OCI-LY3 (cell line): ENCODE measurements around the gene HIPK1.

Experiments
- EZH2phosphoT487 ChIP-seq: fragments of 200-600 bp; shearing (Covaris generic); IDR thresholded peaks from 2 replicates; pipeline ENCODE4 v1.6.1; 2018; ENCODE audit warnings: antibody characterized with exemption, mixed run types, low read depth
- TF ChIP-seq, protein P1 (sequence below): fragments of 200-600, 300-600 bp; sonication (generic); IDR thresholded peaks from 2 replicates; pipeline ENCODE4 v1.5.1; 2014; ENCODE audit warnings: antibody characterized with exemption, low read length, low read depth

DNA sequence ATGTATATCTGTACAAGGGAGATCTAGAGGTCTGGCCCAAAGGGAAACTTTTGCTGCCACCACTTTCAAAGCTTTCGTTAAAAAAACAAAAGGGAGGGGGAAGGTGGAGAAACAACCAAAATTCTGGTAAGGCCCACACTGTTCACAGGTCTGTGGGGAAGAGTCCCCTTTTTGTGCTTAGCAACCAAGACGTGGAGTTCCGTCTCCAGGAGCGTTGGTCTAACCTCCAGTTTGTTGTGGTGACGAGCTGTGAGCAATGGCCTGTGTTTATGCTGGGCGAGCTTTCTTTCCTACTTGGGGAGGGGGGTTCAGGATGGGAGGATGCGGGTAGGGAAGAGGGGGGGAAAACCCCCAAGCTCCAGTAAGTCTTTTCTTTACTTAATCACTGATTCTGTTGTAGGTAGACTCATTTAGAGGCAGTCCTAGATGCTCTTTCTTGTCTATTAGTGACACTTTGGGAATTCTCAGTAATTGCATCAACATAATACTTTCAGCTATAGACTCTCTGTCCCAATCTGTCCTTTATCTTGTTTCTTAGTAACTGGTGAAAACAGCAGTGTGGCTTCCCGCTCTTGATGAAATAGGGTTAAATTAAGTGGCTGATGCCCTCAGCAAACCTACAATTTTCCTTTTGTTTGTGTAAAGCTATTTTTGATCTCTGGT is 1.5 kb downstream of the HIPK1 start:
- TF ChIP-seq, protein P1, sequence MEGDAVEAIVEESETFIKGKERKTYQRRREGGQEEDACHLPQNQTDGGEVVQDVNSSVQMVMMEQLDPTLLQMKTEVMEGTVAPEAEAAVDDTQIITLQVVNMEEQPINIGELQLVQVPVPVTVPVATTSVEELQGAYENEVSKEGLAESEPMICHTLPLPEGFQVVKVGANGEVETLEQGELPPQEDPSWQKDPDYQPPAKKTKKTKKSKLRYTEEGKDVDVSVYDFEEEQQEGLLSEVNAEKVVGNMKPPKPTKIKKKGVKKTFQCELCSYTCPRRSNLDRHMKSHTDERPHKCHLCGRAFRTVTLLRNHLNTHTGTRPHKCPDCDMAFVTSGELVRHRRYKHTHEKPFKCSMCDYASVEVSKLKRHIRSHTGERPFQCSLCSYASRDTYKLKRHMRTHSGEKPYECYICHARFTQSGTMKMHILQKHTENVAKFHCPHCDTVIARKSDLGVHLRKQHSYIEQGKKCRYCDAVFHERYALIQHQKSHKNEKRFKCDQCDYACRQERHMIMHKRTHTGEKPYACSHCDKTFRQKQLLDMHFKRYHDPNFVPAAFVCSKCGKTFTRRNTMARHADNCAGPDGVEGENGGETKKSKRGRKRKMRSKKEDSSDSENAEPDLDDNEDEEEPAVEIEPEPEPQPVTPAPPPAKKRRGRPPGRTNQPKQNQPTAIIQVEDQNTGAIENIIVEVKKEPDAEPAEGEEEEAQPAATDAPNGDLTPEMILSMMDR: no peak
- TF ChIP-seq EZH2phosphoT487: no peak
